ENCODE data around the gene GREB1. TPM values are rescaled to one million over a fixed set of nuclear protein-coding genes. Genes with fewer than 3 reads are reported as not detected.

The GREB1 gene
- total RNA-seq, 4 donors from 2014 or later, result 3.1 to 8.8 (median 6.5) TPM

GRCh38 chr2:11656252-11656651, 122.4 kb downstream of the GREB1 start:
- no peaks in the 10 kb centered on the region for H3K9me3 ChIP-seq
- no peak for ATAC-seq
- TF ChIP-seq POLR2AphosphoS5 (IDR thresholded peaks at IDR 0.05), result no peak
- no peak for TF ChIP-seq CTCF (IDR thresholded peaks at IDR 0.05)
- TF ChIP-seq POLR2A (IDR thresholded peaks at IDR 0.05), result no peak
- no peak for TF ChIP-seq EP300 (IDR thresholded peaks at IDR 0.05)
- WGBS, 2 donors (ENCODE audit: low coverage in 1 of 2), result 60 to 78% methylated on average over 1 of the region's 1 CpG
- no peaks in the 10 kb centered on the region for H3K4me1 ChIP-seq
- H3K27ac ChIP-seq, result no peak overlapping the region
- H3K27me3 ChIP-seq, result peaks cover 25% of the 10 kb centered on the region
- no peaks in the 10 kb centered on the region for H3K36me3 ChIP-seq
- H3K4me3 ChIP-seq, result no peak overlapping the region

- H3K4me1 ChIP-seq, result no peaks in the 10 kb centered on the region
- no peaks in the 10 kb centered on the region for H3K9me3 ChIP-seq
- H3K27me3 ChIP-seq, result peaks cover 28% of the 10 kb centered on the region
- H3K27ac ChIP-seq, result no peak overlapping the region
- whole genome bisulfite sequencing, 2 donors (ENCODE audit: low coverage in 1 of 2), result 83% methylated on average over 17 of the region's 31 CpGs; no CpG with 5 or more reads in 1 of the 2 donors
- ATAC-seq, result no peak
- no peaks in the 10 kb centered on the region for H3K36me3 ChIP-seq
- no peak overlapping the region for H3K4me3 ChIP-seq
- TF ChIP-seq POLR2AphosphoS5 (IDR thresholded peaks at IDR 0.05), result no peak
- no peak for TF ChIP-seq CTCF (IDR thresholded peaks at IDR 0.05)
- no peak for TF ChIP-seq EP300 (IDR thresholded peaks at IDR 0.05)
- TF ChIP-seq POLR2A (IDR thresholded peaks at IDR 0.05), result no peak
These were observed 122.8 kb downstream of the GREB1 start for GRCh38 chr2:11656671-11657101.

GRCh38 chr2:11657195-11657594, 123.3 kb downstream of the GREB1 start:
- peaks cover 0 to 3% (median 0%) of the 10 kb centered on the region in 3 donors for H3K9me3 ChIP-seq
- no peak for ATAC-seq
- no peak overlapping the region for H3K27ac ChIP-seq
- no peaks in the 10 kb centered on the region for H3K4me1 ChIP-seq
- no peak overlapping the region for H3K4me3 ChIP-seq
- WGBS, 2 donors (ENCODE audit: low coverage in 1 of 2), result 75 to 80% methylated on average over 3 to 4 of the region's 11 CpGs
- TF ChIP-seq CTCF (IDR thresholded peaks at IDR 0.05) (no peak), POLR2AphosphoS5 (IDR thresholded peaks at IDR 0.05) (no peak), EP300 (IDR thresholded peaks at IDR 0.05) (no peak), POLR2A (IDR thresholded peaks at IDR 0.05) (no peak)
- H3K36me3 ChIP-seq, result no peaks in the 10 kb centered on the region
- H3K27me3 ChIP-seq, result peaks cover 33% of the 10 kb centered on the region

GRCh38 chr2:11657646-11658045, 123.8 kb downstream of the GREB1 start:
- Histone ChIP-seq H3K9me3 (peaks cover 0 to 6% (median 0%) of the 10 kb centered on the region in 3 donors), H3K4me1 (no peaks in the 10 kb centered on the region), H3K27ac (no peak overlapping the region), H3K4me3 (no peak overlapping the region), H3K27me3 (peaks cover 35% of the 10 kb centered on the region), H3K36me3 (no peaks in the 10 kb centered on the region)
- no peak for ATAC-seq
- 20% methylated on average over 1 of the region's 11 CpGs; no CpG with 5 or more reads in 1 of the 2 donors for WGBS, 2 donors (ENCODE audit: low coverage in 1 of 2)
- TF ChIP-seq CTCF (IDR thresholded peaks at IDR 0.05) (no peak), EP300 (IDR thresholded peaks at IDR 0.05) (no peak), POLR2AphosphoS5 (IDR thresholded peaks at IDR 0.05) (no peak), POLR2A (IDR thresholded peaks at IDR 0.05) (no peak)

Data from gastroesophageal sphincter (tissue), 4 donors.